Activated CD4-positive, alpha-beta T cell treated with anti-CD3 and anti-CD28 coated beads for 24 hours (primary cell): ENCODE measurements around the gene XPNPEP2.

Experiments used
- DNase-seq, 2 donors: peaks; one replicate each; pipeline ENCODE4 v3.0.0-alpha.2; 2020; ENCODE audit warnings: low read depth in 2 of 2

The XPNPEP2 gene

GRCh38 chrX:129779747-129780146 lies 41.0 kb downstream of the XPNPEP2 start, which contains the start of gene SASH3:
SASH3 (plus strand) TSS chrX:129779949; CDS start chrX:129780098, 149 bp downstream.
- DNase-seq = peak in 1 of 2 donors; percentile 44

- no peak for DNase-seq
These were observed 41.8 kb downstream of the XPNPEP2 start for GRCh38 chrX:129780441-129781105.

- peak; percentile 57 to 61 for DNase-seq
These were observed 42.4 kb downstream of the XPNPEP2 start for GRCh38 chrX:129781134-129781672.

- no peak for DNase-seq
These were observed 43.1 kb downstream of the XPNPEP2 start for GRCh38 chrX:129781680-129782495.

GRCh38 chrX:129782706-129783105 lies 43.9 kb downstream of the XPNPEP2 start:
- no peak for DNase-seq

GRCh38 chrX:129783291-129783713 lies 44.5 kb downstream of the XPNPEP2 start:
- DNase-seq = no peak

- no peak for DNase-seq
These were observed 45.6 kb downstream of the XPNPEP2 start for GRCh38 chrX:129784371-129784770.

- no peak for DNase-seq
These were observed 46.6 kb downstream of the XPNPEP2 start for GRCh38 chrX:129785160-129785947.

- DNase-seq = no peak
These were observed 47.5 kb downstream of the XPNPEP2 start for GRCh38 chrX:129786210-129786651.

- DNase-seq = no peak
These were observed 48.7 kb downstream of the XPNPEP2 start for GRCh38 chrX:129787336-129788055.

- DNase-seq = no peak
These were observed 49.7 kb downstream of the XPNPEP2 start for GRCh38 chrX:129788527-129788926.

GRCh38 chrX:129790146-129790545 lies 51.4 kb downstream of the XPNPEP2 start:
- DNase-seq = no peak

GRCh38 chrX:129790808-129791207 lies 52.0 kb downstream of the XPNPEP2 start:
- DNase-seq = no peak

- no peak for DNase-seq
These were observed 52.6 kb downstream of the XPNPEP2 start for GRCh38 chrX:129791336-129791735.

- DNase-seq = no peak
These were observed 53.3 kb downstream of the XPNPEP2 start for GRCh38 chrX:129791961-129792570.

GRCh38 chrX:129792586-129793291 lies 54.0 kb downstream of the XPNPEP2 start:
- DNase-seq = no peak

GRCh38 chrX:129793604-129794191 lies 54.9 kb downstream of the XPNPEP2 start:
- no peak for DNase-seq

GRCh38 chrX:129795584-129795983 lies 56.8 kb downstream of the XPNPEP2 start:
- DNase-seq = no peak

- DNase-seq = no peak
These were observed 58.6 kb downstream of the XPNPEP2 start for GRCh38 chrX:129797251-129797906.
